DMS53 (cell line): ENCODE data around the gene CAMSAP2.
A peak's percentile ranks its signal among the peaks of the same experiment; 100 is the strongest.

Experiments used
- DNase-seq: peaks from one replicate; lab custom pipeline; 2025; lab: John Stamatoyannopoulos, UW

Gene CAMSAP2

GRCh38 chr1:200899954-200900867 is 161.5 kb downstream of the CAMSAP2 start:
- no peak for DNase-seq

- DNase-seq: no peak
Observed at GRCh38 chr1:200900877-200901276, 162.2 kb downstream of the CAMSAP2 start.

- no peak for DNase-seq
Observed at GRCh38 chr1:200901350-200901749, 162.7 kb downstream of the CAMSAP2 start.

- peak; percentile 21 for DNase-seq
Observed at GRCh38 chr1:200901796-200902444, 163.2 kb downstream of the CAMSAP2 start.

GRCh38 chr1:200903793-200904192 is 165.1 kb downstream of the CAMSAP2 start:
- DNase-seq: no peak

- no peak for DNase-seq
Observed at GRCh38 chr1:200904772-200905171, 166.1 kb downstream of the CAMSAP2 start.

- DNase-seq: no peak
Observed at GRCh38 chr1:200905411-200906052, 166.8 kb downstream of the CAMSAP2 start.

- DNase-seq: no peak
Observed at GRCh38 chr1:200906491-200906890, 167.8 kb downstream of the CAMSAP2 start.

GRCh38 chr1:200907611-200908097 is 169.0 kb downstream of the CAMSAP2 start:
- DNase-seq: peak; percentile 31

GRCh38 chr1:200908191-200908868 is 169.6 kb downstream of the CAMSAP2 start:
- DNase-seq: no peak

GRCh38 chr1:200909071-200909470 is 170.4 kb downstream of the CAMSAP2 start:
- DNase-seq: no peak

GRCh38 chr1:200909757-200910239 is 171.1 kb downstream of the CAMSAP2 start:
- no peak for DNase-seq
